ELR (cell line): ENCODE measurements around the gene PHACTR1.

ENCODE experiments used
- DNase-seq: peaks from one replicate; pipeline ENCODE4 v3.0.0-alpha.2; 2015; ENCODE audit warnings: low read depth

PHACTR1 gene

GRCh38 chr6:12848964-12849808 lies 132.6 kb downstream of the PHACTR1 start:
- peak; percentile 83 for DNase-seq

GRCh38 chr6:12849809-12850198 lies 133.2 kb downstream of the PHACTR1 start:
- DNase-seq = peak; percentile 84

GRCh38 chr6:12851123-12851695 lies 134.6 kb downstream of the PHACTR1 start:
- peak; percentile 83 for DNase-seq

- DNase-seq = no peak
Measured at GRCh38 chr6:12861603-12862002, 145.0 kb downstream of the PHACTR1 start.

- DNase-seq = no peak
Measured at GRCh38 chr6:12865117-12865516, 148.6 kb downstream of the PHACTR1 start.

- no peak for DNase-seq
Measured at GRCh38 chr6:12865671-12866181, 149.2 kb downstream of the PHACTR1 start.

GRCh38 chr6:12866422-12867029 lies 150.0 kb downstream of the PHACTR1 start:
- DNase-seq = no peak

- no peak for DNase-seq
Measured at GRCh38 chr6:12869816-12870432, 153.4 kb downstream of the PHACTR1 start.

GRCh38 chr6:12873691-12874090 lies 157.1 kb downstream of the PHACTR1 start:
- peak; percentile 22 for DNase-seq

- DNase-seq = peak; percentile 97
Measured at GRCh38 chr6:12875051-12875450, 158.5 kb downstream of the PHACTR1 start.

GRCh38 chr6:12878741-12879140 lies 162.2 kb downstream of the PHACTR1 start:
- no peak for DNase-seq

GRCh38 chr6:12882761-12883290 lies 166.3 kb downstream of the PHACTR1 start:
- DNase-seq = no peak

GRCh38 chr6:12884983-12885382 lies 168.4 kb downstream of the PHACTR1 start:
- DNase-seq = no peak

GRCh38 chr6:12886961-12887775 lies 170.6 kb downstream of the PHACTR1 start:
- peak; percentile 78 for DNase-seq

- DNase-seq = no peak
Measured at GRCh38 chr6:12890171-12890790, 173.7 kb downstream of the PHACTR1 start.

- DNase-seq = no peak
Measured at GRCh38 chr6:12891595-12891994, 175.0 kb downstream of the PHACTR1 start.

- DNase-seq = no peak
Measured at GRCh38 chr6:12892151-12892550, 175.6 kb downstream of the PHACTR1 start.

- no peak for DNase-seq
Measured at GRCh38 chr6:12893036-12893435, 176.5 kb downstream of the PHACTR1 start.

- DNase-seq = no peak
Measured at GRCh38 chr6:12895721-12896120, 179.2 kb downstream of the PHACTR1 start.

- DNase-seq = no peak
Measured at GRCh38 chr6:12896208-12896733, 179.7 kb downstream of the PHACTR1 start.

- no peak for DNase-seq
Measured at GRCh38 chr6:12898603-12899002, 182.0 kb downstream of the PHACTR1 start.
